Lower leg skin (tissue), 3 donors: ENCODE data around the gene NEO1.

Source experiments
- POLR2A ChIP-seq, 2 donors: fragments of 450-650 bp; IDR thresholded peaks; one replicate each; pipeline ENCODE4 v1.6.1; 2016 to 2017; ENCODE audit warnings: antibody characterized with exemption in 2 of 2, mild to moderate bottlenecking in 1 of 2, moderate library complexity in 1 of 2
- TF ChIP-seq, protein P1 (sequence below), 3 donors: fragments of 450-650 bp; IDR thresholded peaks; one replicate each; pipeline ENCODE4 v1.5.1; 2016; ENCODE audit warnings: antibody characterized with exemption in 3 of 3, mild to moderate bottlenecking in 3 of 3, moderate library complexity in 2 of 3

DNA sequence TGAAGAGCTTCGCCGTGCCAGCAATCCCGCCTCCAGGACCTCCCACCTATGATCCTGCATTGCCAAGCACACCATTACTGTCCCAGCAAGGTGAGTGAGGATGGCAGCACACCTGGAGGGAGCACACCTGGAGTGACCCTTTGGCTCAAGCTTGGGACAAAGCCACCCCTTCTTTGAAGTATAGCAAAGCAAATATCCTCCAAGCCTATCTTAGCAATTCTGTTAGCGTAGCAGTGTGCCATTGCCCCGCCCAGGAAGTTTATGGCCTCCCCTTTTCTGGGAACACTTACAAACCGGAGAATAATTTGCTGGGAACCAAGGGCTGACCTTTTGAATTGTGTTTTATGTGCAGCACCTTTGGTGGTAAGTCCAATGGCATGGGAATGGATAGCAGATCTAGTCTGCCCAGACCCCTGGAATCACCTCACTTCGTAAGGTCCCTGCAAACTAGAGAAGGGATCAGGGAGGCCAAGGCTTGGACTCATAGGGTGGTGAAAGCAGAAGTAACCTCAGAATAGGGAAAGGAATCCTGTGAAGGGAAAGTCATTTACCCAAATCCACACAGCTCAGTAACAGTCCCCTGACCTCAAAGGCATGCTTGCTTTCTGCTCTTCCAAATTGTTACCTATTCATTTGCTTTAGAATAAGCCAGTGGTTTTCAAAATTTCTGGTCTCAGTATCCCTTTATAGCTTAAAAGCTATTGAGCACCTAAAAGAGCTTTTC, 246.4 kb downstream of the NEO1 start:
- TF ChIP-seq, protein P1, sequence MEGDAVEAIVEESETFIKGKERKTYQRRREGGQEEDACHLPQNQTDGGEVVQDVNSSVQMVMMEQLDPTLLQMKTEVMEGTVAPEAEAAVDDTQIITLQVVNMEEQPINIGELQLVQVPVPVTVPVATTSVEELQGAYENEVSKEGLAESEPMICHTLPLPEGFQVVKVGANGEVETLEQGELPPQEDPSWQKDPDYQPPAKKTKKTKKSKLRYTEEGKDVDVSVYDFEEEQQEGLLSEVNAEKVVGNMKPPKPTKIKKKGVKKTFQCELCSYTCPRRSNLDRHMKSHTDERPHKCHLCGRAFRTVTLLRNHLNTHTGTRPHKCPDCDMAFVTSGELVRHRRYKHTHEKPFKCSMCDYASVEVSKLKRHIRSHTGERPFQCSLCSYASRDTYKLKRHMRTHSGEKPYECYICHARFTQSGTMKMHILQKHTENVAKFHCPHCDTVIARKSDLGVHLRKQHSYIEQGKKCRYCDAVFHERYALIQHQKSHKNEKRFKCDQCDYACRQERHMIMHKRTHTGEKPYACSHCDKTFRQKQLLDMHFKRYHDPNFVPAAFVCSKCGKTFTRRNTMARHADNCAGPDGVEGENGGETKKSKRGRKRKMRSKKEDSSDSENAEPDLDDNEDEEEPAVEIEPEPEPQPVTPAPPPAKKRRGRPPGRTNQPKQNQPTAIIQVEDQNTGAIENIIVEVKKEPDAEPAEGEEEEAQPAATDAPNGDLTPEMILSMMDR (IDR thresholded peaks at IDR 0.05) = no peak
- TF ChIP-seq POLR2A (IDR thresholded peaks at IDR 0.05) = no peak
